ENCODE data around the gene SUPT6H. TPM values are rescaled to one million over a fixed set of nuclear protein-coding genes. Genes with fewer than 3 reads are reported as not detected.
"Not testable (repeated sequence)": the region's sequence is repeated elsewhere in the genome, so short reads cannot be mapped to it uniquely, and the experiment has no call there.

The SUPT6H gene
- total RNA-seq, 1 donor from 2014 or later: 70.7 TPM

GRCh38 chr17:28644787-28645575 lies 17.0 kb upstream of the SUPT6H start, which contains the start of gene BLTP2:
BLTP2 (minus strand) TSS chr17:28645158; CDS start chr17:28645056, 102 bp downstream.
- intact Hi-C loops (cut with DNase I): no loop called here
- ATAC-seq (peak; percentile 99), DNase-seq (ENCODE audit: low spot score) (peak; percentile 98)

DNA sequence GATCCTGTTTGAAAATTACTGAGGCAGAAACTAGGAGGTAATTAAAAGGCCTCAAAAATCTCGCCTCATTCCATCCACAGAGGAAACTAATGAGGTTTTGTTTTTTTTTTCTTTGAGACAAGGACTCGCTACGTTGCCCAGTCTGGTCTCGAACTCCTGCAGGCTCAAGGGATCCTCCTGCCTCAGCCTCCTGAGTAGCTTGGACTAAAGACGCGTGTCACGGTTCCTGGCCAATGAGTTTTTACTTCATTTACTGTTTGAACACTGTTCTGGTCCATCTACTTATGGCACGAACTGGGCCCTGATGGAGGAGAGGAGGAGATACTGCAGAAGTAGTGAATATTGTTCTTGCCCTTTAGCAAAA lies 16.4 kb upstream of the SUPT6H start:
- intact Hi-C loops (cut with DNase I): no loop called here
- ATAC-seq (no peak), DNase-seq (ENCODE audit: low spot score) (no peak)

GRCh38 chr17:28646039-28646754 lies 15.8 kb upstream of the SUPT6H start:
- ATAC-seq: no peak
- no peak for DNase-seq (ENCODE audit: low spot score)
- intact Hi-C loops (cut with DNase I): no loop called here

DNA sequence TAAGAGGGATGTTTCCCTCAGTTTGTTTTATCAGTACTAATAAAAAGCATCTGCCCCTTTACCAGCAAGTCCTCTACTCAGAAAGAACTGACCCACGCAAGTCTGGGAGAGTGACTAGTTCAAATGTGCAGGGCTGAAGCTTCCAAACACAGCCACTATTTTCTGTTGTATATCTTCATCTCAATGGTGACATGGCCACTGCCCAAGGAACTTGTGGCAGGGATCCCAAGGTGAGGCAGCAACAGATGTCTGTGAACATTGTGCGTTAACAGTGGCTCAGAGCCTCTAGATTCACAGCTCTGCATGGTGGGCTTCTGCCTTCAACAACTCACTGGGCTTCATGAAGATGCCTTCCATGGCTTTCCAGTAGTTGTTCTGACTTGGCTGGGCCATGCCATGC lies 13.3 kb upstream of the SUPT6H start:
- DNase-seq (ENCODE audit: low spot score) (no peak), ATAC-seq (no peak)
- intact Hi-C loops (cut with DNase I): no loop called here

DNA sequence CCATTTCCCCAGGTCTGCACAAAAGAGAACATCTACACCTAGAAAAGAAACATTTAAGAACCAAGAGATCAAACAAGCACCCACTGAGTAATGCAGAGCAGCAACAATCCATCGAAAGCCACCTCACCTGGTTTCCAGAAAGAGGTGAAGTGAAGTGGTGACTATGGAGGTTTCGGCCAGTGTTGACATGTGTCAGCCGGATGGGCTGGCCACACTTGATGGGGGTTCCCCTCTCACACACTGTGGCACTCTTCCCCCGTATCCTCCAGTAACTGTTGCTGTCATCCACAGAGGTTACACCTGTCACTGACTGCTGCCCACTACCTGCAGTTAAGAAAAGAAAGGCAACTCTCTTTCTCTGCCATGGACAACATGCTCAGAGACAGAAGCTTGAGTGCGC lies 6.8 kb upstream of the SUPT6H start:
- intact Hi-C loops (cut with DNase I): loop anchor here (5.0 kb wide), 1 partner anchor 528 kb away; no protein-coding TSS in a partner anchor
- no peak for DNase-seq (ENCODE audit: low spot score)
- ATAC-seq: no peak

GRCh38 chr17:28657756-28658155 lies 4.2 kb upstream of the SUPT6H start:
- intact Hi-C loops (cut with DNase I): loop anchor here (5.0 kb wide), 1 partner anchor 530 kb away; no protein-coding TSS in a partner anchor
- DNase-seq (ENCODE audit: low spot score) (no peak), ATAC-seq (no peak)

GRCh38 chr17:28658342-28658741 lies 3.7 kb upstream of the SUPT6H start:
- intact Hi-C loops (cut with DNase I): loop anchor here (5.0 kb wide), 1 partner anchor 531 kb away; no protein-coding TSS in a partner anchor
- DNase-seq (ENCODE audit: low spot score); ATAC-seq: not testable (repeated sequence)

- DNase-seq (ENCODE audit: low spot score); ATAC-seq: not testable (repeated sequence)
- intact Hi-C loops (cut with DNase I): loop anchor here (5.0 kb wide), 1 partner anchor 532 kb away; no protein-coding TSS in a partner anchor
Measured at GRCh38 chr17:28658766-28659496, 3.1 kb upstream of the SUPT6H start.

- intact Hi-C loops (cut with DNase I): loop anchor here (5.0 kb wide), 1 partner anchor 532 kb away; no protein-coding TSS in a partner anchor
- DNase-seq (ENCODE audit: low spot score); ATAC-seq: not testable (repeated sequence)
Measured at GRCh38 chr17:28659497-28659881, 2.5 kb upstream of the SUPT6H start.

GRCh38 chr17:28662527-28662829 lies 473 bp downstream of the SUPT6H start:
- intact Hi-C loops (cut with DNase I): no loop called here
- ATAC-seq (no peak), DNase-seq (ENCODE audit: low spot score) (no peak)

DNA sequence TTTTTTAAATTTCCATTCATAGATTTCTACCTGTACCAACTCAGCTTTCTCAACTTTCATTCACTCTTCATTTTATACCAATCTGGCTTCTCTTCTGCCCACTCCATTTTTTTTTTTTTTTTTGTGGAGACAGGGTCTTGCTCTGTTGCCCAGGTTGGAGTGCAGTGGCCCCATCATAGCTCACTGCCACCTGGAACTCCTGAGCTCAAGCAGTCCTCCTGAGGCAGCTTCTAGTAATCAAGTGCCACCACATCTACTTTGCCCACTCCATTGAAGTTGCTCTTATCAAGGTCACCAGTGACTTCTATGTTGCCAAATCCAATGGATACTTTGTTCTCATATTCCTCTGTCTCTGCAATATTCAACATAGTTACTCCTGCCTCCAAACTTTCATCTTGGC lies 1.7 kb downstream of the SUPT6H start:
- intact Hi-C loops (cut with DNase I): no loop called here
- ATAC-seq (no peak), DNase-seq (ENCODE audit: low spot score) (no peak)

- DNase-seq (ENCODE audit: low spot score) (no peak), ATAC-seq (no peak)
- intact Hi-C loops (cut with DNase I): no loop called here
Measured at GRCh38 chr17:28665994-28666393, 4.0 kb downstream of the SUPT6H start.

GRCh38 chr17:28667870-28668269 lies 5.9 kb downstream of the SUPT6H start:
- DNase-seq (ENCODE audit: low spot score): no peak
- intact Hi-C loops (cut with DNase I): no loop called here
- no peak for ATAC-seq

- DNase-seq (ENCODE audit: low spot score): no peak
- intact Hi-C loops (cut with DNase I): no loop called here
- ATAC-seq: no peak
Measured at GRCh38 chr17:28669918-28670317, 7.9 kb downstream of the SUPT6H start.

DNA sequence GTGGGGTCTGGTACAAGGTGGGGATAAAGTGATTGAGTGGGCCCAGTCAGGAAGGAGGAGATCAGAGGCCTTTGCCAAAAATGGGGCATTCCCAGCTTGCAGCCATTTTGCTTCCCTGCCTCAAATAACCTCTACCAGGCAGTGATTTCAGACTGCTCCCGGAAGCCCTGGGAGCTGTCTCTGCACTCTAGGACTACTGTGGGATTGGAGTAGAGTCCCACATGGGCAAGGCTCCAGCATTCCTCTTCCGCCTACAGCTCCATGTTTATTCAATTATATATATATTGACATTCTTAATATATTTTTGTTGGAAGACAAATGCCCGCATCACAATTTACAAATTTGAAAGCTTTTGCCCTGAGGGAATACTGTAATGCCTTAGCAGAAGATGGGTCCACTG lies 13.5 kb downstream of the SUPT6H start:
- no peak for ATAC-seq
- intact Hi-C loops (cut with DNase I): loop anchor here (5.0 kb wide), 1 partner anchor 117 kb away; no protein-coding TSS in a partner anchor
- DNase-seq (ENCODE audit: low spot score): no peak

GRCh38 chr17:28675980-28676379 lies 14.0 kb downstream of the SUPT6H start:
- intact Hi-C loops (cut with DNase I): loop anchor here (5.0 kb wide), 1 partner anchor 116 kb away; no protein-coding TSS in a partner anchor
- DNase-seq (ENCODE audit: low spot score) (no peak), ATAC-seq (no peak)

GRCh38 chr17:28682655-28683054 lies 20.6 kb downstream of the SUPT6H start:
- ATAC-seq: no peak
- intact Hi-C loops (cut with DNase I): no loop called here
- no peak for DNase-seq (ENCODE audit: low spot score)

DNA sequence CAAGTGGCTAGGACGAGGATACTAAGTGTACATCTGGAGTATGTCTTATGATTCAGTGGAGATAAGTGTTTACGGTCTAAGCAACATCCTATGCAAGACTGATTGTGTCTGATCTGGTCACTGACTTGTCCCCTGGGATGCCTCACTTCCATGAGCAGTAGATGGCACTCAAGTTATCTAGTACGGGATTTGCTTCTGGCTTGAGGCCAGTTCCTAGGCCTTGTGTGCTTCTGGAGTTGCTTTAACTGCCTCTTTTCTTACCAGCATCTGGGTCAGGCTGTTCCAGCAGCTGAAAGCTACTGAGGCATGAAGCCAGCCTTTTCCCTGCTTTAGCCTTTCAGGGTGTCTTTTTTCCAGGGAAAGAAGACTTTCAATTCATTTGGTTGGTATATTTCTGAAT lies 23.0 kb downstream of the SUPT6H start:
- ATAC-seq: no peak
- intact Hi-C loops (cut with DNase I): no loop called here
- no peak for DNase-seq (ENCODE audit: low spot score)

GRCh38 chr17:28685366-28685765 lies 23.4 kb downstream of the SUPT6H start:
- ATAC-seq (no peak), DNase-seq (ENCODE audit: low spot score) (no peak)
- intact Hi-C loops (cut with DNase I): no loop called here

Measured in sciatic nerve (tissue), 2 donors.